GM18511 (cell line): ENCODE measurements around the gene TPTE2.
A peak's percentile ranks its signal among the peaks of the same experiment; 100 is the strongest.
"Not testable (repeated sequence)": the region's sequence is repeated elsewhere in the genome, so short reads cannot be mapped to it uniquely, and the experiment has no call there.

Source experiments
- ATAC-seq: cut with Tn5 transposase; IDR thresholded peaks from one replicate; pipeline ENCODE4 v1.9.1; 2021; ENCODE audit warnings: mild to moderate bottlenecking, moderate library complexity; ENCODE audit not compliant: unreplicated experiment

TPTE2 gene

GRCh38 chr13:19567820-19568534 lies 6.6 kb upstream of the TPTE2 start:
- ATAC-seq = peak; percentile 75

GRCh38 chr13:19561585-19561984 lies 253 bp upstream of the TPTE2 start:
- ATAC-seq = no peak

GRCh38 chr13:19560672-19561071 lies 660 bp downstream of the TPTE2 start:
- not testable (repeated sequence) for ATAC-seq

GRCh38 chr13:19559739-19560138 lies 1.6 kb downstream of the TPTE2 start:
- not testable (repeated sequence) for ATAC-seq

- ATAC-seq = not testable (repeated sequence)
Measured at GRCh38 chr13:19557287-19557686, 4.0 kb downstream of the TPTE2 start.

GRCh38 chr13:19549245-19549644 lies 12.1 kb downstream of the TPTE2 start:
- not testable (repeated sequence) for ATAC-seq

GRCh38 chr13:19525634-19526033 lies 35.7 kb downstream of the TPTE2 start:
- peak; percentile 87 for ATAC-seq

GRCh38 chr13:19519049-19519448 lies 42.3 kb downstream of the TPTE2 start:
- peak; percentile 68 for ATAC-seq

- peak; percentile 81 for ATAC-seq
Measured at GRCh38 chr13:19507623-19508022, 53.7 kb downstream of the TPTE2 start.

- not testable (repeated sequence) for ATAC-seq
Measured at GRCh38 chr13:19460126-19460525, 101.2 kb downstream of the TPTE2 start.

GRCh38 chr13:19439056-19439686 lies 122.2 kb downstream of the TPTE2 start:
- ATAC-seq = not testable (repeated sequence)

GRCh38 chr13:19437780-19438179 lies 123.6 kb downstream of the TPTE2 start:
- ATAC-seq = not testable (repeated sequence)

- ATAC-seq = not testable (repeated sequence)
Measured at GRCh38 chr13:19422236-19422635, 139.1 kb downstream of the TPTE2 start.

- not testable (repeated sequence) for ATAC-seq
Measured at GRCh38 chr13:19412494-19412893, 148.8 kb downstream of the TPTE2 start.

GRCh38 chr13:19382746-19383511 lies 178.4 kb downstream of the TPTE2 start:
- ATAC-seq = not testable (repeated sequence)

GRCh38 chr13:19382111-19382510 lies 179.2 kb downstream of the TPTE2 start:
- no peak for ATAC-seq
